ENCODE measurements around the gene SAMD14.

DNA sequence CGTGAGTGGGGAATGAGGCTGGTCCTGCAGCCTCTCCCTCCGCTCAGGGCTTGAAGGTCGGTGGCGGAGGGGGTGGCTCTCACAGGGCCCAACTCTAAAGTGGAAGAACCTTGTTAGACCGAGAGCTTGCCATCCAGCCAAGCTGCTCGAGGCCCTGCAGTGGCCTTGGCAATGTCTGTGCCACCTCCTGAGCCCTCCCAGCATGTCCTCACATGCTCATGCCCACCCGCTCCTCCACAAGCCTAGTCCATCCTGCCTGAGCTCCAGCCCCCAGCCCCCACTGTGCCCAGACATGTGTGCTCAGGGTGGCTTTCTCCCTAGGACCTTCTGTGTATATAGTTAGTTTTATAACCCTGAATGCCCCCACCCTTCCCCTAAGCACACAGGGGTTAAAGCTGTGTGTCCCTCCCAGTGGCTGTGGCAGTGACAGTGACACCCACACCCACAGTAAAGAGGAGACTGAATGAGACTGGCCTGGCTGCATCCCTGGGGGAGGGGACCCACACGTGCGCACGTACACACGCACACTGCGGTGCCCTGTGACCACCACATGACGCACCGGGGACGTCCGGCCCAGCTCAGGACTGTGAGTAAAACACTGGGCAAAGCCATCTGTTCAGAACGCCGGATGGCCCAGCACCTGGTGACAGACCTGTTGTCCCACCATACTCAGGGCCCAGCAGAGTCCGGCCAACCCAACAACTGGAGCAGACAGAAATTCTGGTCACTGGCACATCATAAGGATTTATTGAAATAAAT is 19.2 kb downstream of the SAMD14 start:
- TF ChIP-seq, protein P1, sequence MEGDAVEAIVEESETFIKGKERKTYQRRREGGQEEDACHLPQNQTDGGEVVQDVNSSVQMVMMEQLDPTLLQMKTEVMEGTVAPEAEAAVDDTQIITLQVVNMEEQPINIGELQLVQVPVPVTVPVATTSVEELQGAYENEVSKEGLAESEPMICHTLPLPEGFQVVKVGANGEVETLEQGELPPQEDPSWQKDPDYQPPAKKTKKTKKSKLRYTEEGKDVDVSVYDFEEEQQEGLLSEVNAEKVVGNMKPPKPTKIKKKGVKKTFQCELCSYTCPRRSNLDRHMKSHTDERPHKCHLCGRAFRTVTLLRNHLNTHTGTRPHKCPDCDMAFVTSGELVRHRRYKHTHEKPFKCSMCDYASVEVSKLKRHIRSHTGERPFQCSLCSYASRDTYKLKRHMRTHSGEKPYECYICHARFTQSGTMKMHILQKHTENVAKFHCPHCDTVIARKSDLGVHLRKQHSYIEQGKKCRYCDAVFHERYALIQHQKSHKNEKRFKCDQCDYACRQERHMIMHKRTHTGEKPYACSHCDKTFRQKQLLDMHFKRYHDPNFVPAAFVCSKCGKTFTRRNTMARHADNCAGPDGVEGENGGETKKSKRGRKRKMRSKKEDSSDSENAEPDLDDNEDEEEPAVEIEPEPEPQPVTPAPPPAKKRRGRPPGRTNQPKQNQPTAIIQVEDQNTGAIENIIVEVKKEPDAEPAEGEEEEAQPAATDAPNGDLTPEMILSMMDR (IDR thresholded peaks at IDR 0.05), result no peak
- TF ChIP-seq POLR2A (IDR thresholded peaks at IDR 0.05), result no peak

All from lower leg skin (tissue), 3 donors.